ENCODE data around the gene SNX17.
A peak's percentile ranks its signal among the peaks of the same experiment; 100 is the strongest.
"Not testable (repeated sequence)": the region's sequence is repeated elsewhere in the genome, so short reads cannot be mapped to it uniquely, and the experiment has no call there.

The SNX17 gene

GRCh38 chr2:27400348-27401135 lies 30.1 kb downstream of the SNX17 start:
- no peak for DNase-seq (ENCODE audit: low spot score)

DNA sequence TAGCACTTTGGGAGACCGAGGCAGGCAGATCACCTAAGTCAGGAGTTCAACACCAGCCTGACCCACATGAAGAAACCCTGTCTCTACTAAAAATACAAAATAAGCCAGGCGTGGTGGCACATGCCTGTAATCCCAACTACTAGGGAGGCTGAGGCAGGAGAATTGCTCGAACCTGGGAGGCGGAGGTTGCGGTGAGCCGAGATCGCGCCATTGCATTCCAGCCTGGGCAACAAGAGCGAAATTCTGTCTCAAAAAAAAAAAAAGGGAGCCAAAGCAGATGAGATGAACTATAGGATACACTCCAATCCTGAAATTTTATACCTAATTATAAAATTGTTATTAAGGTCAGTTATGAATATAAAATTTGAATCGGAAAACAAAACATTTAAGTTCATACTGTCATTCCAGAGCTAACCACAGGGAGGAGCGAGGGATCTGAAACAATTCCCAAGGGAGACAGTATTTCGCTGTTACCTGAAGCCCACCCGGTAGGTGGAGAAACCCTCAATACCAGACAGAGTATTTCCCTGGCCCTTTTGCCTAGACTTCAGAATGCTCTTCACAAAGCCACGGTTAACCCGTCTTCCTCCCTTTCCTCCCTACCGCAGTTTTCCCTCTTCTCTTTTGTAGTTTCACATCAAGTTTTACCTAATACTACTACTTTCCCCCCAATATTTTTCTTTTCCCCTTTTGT lies 37.5 kb downstream of the SNX17 start:
- DNase-seq (ENCODE audit: low spot score): peak; percentile 73

- peak; percentile 33 for DNase-seq (ENCODE audit: low spot score)
These were observed 38.3 kb downstream of the SNX17 start for GRCh38 chr2:27408601-27409320.

DNA sequence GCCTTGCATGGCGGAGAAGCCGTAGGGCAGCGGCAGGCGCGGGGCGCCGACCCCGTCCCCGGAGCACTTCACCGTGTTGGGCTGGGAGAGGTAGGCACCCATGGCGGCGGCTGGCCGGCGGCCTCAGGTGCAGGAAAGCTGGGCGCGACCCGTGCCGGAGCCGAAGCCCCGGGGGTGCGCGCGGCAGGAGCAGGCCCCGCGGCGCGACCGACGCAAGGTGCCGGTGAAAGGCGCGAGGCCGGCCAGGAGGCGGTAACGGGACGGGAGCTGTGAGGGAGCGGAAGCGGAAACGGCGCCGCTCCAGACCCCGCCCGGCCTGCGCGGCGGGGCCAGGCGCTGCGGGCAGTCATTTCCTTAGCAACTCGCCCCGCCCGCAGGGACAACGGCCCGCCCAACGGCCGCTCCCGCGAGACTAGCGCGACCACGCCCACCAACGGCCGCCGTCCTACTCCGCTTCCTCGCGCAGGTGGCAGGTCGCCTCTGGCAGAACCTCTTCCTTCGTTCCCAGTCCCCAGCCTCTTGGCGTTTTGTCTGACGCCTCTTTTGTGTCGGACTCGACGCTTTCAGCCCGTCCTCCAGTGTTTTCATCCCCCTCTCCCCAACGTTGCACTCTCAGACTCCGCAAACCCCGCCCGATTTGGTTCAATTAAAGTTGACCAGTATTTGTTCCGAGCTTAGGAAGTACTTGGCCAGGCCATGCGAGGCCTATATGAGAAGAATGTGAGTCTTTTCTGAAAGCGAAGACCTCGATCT lies 39.1 kb downstream of the SNX17 start, which contains the start of gene PPM1G:
PPM1G (minus strand) TSS at position 271 of the 753 bp plus-strand sequence; CDS start at position 102, 169 bp downstream.
- DNase-seq (ENCODE audit: low spot score): peak; percentile 76

DNA sequence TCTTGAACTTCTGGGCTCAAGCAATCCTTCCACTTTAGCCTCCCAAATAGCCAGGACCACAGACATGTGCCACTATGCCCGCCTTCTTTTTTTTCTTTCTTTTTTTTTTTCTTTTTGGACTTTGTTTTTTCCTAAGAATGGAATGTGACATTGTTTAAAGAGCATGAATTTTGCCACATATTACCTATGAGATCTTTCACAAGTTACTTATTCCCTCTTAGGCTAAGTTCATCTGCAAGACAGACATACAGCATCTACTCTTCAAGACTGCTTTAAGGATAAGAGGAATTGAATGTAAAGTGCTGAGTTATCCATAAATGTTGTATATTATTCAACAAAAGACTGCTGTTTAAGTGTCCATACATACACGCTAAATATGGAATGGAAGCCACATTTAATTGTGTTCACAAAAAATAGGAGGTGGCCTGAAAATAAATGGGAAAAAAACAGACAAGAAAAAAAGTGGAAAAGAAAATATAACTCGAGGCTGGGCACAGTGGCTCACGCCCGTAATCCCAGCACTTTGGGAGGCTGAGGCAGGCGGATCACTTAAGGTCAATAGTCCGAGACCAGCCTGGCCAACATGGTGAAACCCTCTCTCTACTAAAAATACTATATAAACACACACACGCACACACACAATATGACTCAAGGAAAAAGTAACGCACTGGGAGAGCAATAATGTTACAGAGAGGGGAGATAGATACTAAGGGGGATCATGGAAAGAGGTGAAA lies 42.2 kb downstream of the SNX17 start:
- no peak for DNase-seq (ENCODE audit: low spot score)

DNA sequence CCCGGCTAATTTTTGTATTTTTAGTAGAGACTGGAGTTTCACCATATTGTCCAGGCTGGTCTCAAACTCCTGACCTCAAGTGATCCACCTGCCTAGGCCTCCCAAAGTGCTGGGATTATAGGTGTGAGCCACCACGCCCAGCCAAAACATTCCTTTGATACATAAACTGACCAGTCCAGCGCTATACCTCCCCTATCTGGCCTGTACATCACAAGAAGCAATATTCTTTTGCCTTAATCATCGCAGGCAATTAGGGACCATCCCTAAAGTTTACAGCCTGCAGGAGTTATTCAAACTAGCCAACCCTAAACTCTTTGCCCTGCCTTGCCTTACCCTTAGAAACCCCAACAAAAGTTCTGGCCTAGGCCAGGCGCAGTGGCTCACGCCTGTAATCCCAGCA lies 45.7 kb downstream of the SNX17 start:
- DNase-seq (ENCODE audit: low spot score): no peak

DNA sequence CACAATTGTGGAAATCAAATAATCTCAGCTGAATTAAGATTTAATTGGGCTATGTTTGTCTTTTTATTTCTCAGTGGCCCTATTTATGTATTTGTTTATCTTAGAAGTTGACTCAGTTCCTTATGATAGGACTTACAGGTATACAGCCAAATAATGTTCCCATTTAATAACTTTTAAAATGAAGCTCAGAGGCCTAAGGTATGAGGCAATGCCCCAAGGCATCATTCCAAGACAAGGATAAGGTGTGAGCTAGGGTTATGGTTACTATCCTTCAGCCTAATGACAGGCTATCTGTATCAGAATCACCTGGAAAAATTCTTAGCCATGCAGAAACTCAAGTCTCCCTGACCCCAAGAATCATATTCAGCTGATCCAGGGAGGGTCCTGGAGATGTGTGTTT lies 50.6 kb downstream of the SNX17 start:
- DNase-seq (ENCODE audit: low spot score): no peak

DNA sequence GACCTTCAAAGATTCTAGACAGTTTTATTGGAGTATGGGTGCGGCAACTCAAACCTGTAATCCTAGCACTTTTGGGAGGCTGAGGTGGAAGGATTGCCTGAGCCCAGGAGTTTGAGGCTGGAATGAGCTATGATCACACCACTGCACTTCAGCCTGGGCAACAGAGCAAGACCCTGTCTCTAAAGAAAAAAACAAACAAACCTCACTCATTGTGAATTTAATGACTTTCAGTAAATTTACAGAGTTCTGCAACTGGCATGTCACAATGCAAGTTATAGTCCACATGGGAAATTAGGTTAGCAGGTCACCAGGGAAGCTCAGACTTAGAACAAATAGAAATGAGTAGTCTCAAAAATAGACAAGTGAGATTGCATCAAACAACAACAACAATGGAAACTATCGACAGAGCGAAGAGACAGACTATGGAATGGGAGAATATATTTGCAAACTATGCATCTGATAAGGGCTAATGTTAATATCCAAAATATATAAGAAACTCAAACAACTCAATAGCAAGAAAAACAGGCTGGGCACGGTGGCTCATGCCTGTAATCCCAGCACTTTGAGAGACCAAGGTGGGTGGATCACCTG lies 51.3 kb downstream of the SNX17 start:
- no peak for DNase-seq (ENCODE audit: low spot score)

GRCh38 chr2:27422958-27423357 lies 52.5 kb downstream of the SNX17 start:
- DNase-seq (ENCODE audit: low spot score): no peak

- not testable (repeated sequence) for DNase-seq (ENCODE audit: low spot score)
These were observed 54.6 kb downstream of the SNX17 start for GRCh38 chr2:27425039-27425438.

All from HuH-7 (cell line).